ENCODE measurements around the gene DDC.
A peak's percentile ranks its signal among the peaks of the same experiment; 100 is the strongest.

Gene DDC

GRCh38 chr7:50473531-50473930, 91.7 kb downstream of the DDC start:
- H3K27ac ChIP-seq: no peak overlapping the region
- ChIA-PET POLR2A (ENCODE audit: low non-redundant PET) (no interaction called here), CTCF (interaction anchor here (2.0 kb wide), 1 partner anchor 687 kb away, joined by 5 read pairs; no protein-coding TSS in a partner anchor)
- TF ChIP-seq CTCF (conservative IDR thresholded peaks at IDR 0.05; ENCODE audit: low read depth): no peak
- DNase-seq (ENCODE audit: low spot score): no peak

- DNase-seq (ENCODE audit: low spot score): no peak
- TF ChIP-seq CTCF (conservative IDR thresholded peaks at IDR 0.05; ENCODE audit: low read depth): no peak
- ChIA-PET CTCF (interaction anchor here (2.0 kb wide), 1 partner anchor 688 kb away, joined by 5 read pairs; no protein-coding TSS in a partner anchor), POLR2A (ENCODE audit: low non-redundant PET) (no interaction called here)
- H3K27ac ChIP-seq: no peak overlapping the region
Observed at GRCh38 chr7:50472427-50472826, 92.8 kb downstream of the DDC start.

- ChIA-PET POLR2A (ENCODE audit: low non-redundant PET) (no interaction called here), CTCF (no interaction called here)
- no peak for DNase-seq (ENCODE audit: low spot score)
- no peak for TF ChIP-seq CTCF (conservative IDR thresholded peaks at IDR 0.05; ENCODE audit: low read depth)
- H3K27ac ChIP-seq: no peak overlapping the region
Observed at GRCh38 chr7:50471970-50472369, 93.2 kb downstream of the DDC start.

- CTCF ChIA-PET: interaction anchor here (0.7 to 1.1 kb wide), 2 partner anchors 163 to 692 kb away, joined by 4 read pairs; no protein-coding TSS in a partner anchor
- no peak for DNase-seq (ENCODE audit: low spot score)
- POLR2A ChIA-PET (ENCODE audit: low non-redundant PET): no interaction called here
- H3K27ac ChIP-seq: no peak overlapping the region
- TF ChIP-seq CTCF (conservative IDR thresholded peaks at IDR 0.05; ENCODE audit: low read depth): no peak
Observed at GRCh38 chr7:50470250-50471163, 94.7 kb downstream of the DDC start.

GRCh38 chr7:50469181-50469580, 96.0 kb downstream of the DDC start:
- H3K27ac ChIP-seq: no peak overlapping the region
- no peak for TF ChIP-seq CTCF (conservative IDR thresholded peaks at IDR 0.05; ENCODE audit: low read depth)
- POLR2A ChIA-PET (ENCODE audit: low non-redundant PET): interaction anchor here (0.6 kb wide), 1 partner anchor 71 kb away, joined by 9 read pairs; no protein-coding TSS in a partner anchor
- CTCF ChIA-PET: interaction anchor here (0.9 to 2.1 kb wide), 4 partner anchors 34 to 692 kb away, joined by 4 to 17 read pairs (median 4); no protein-coding TSS in a partner anchor
- DNase-seq (ENCODE audit: low spot score): no peak

GRCh38 chr7:50467817-50468610, 97.2 kb downstream of the DDC start:
- DNase-seq (ENCODE audit: low spot score): peak; percentile 78
- no peak overlapping the region for H3K27ac ChIP-seq
- CTCF ChIA-PET: interaction anchor here (0.6 to 3.1 kb wide), 22 partner anchors 12 to 775 kb away, joined by 3 to 17 read pairs (median 3); partner anchors contain the start of gene ZPBP

More at GRCh38 chr7:50467817-50468610, 97.2 kb downstream of the DDC start:
- POLR2A ChIA-PET (ENCODE audit: low non-redundant PET): no interaction called here
- TF ChIP-seq CTCF (conservative IDR thresholded peaks at IDR 0.05; ENCODE audit: low read depth): peak; percentile 96
